ENCODE results near the gene NSRP1.

- TF ChIP-seq YY1 (tag by site-specific recombination; IDR thresholded peaks at IDR 0.05), result no peak
- no peak for TF ChIP-seq CTCF (tag by site-specific recombination; IDR thresholded peaks at IDR 0.05)
- TF ChIP-seq ZBTB20 (tag by site-specific recombination; IDR thresholded peaks at IDR 0.05), result no peak
- no peak for TF ChIP-seq ZNF416 (tag by site-specific recombination; IDR thresholded peaks at IDR 0.05)
- TF ChIP-seq PBX3 (CRISPR knock-in tag; IDR thresholded peaks at IDR 0.05), result no peak
- no peak for TF ChIP-seq ZBTB21 (tag by site-specific recombination; IDR thresholded peaks at IDR 0.05)
- no peak for TF ChIP-seq ATF2 (tag by site-specific recombination; IDR thresholded peaks at IDR 0.05; ENCODE audit: low read depth)
- no peak for TF ChIP-seq REST (tag by site-specific recombination; IDR thresholded peaks at IDR 0.05)
- no peak for TF ChIP-seq PRDM1 (tag by site-specific recombination; IDR thresholded peaks at IDR 0.05)
- no peak for TF ChIP-seq INSM2 (tag by site-specific recombination; IDR thresholded peaks at IDR 0.05)
- no peak for TF ChIP-seq ZNF175 (tag by site-specific recombination; IDR thresholded peaks at IDR 0.05)
Measured at GRCh38 chr17:30203471-30203981, 86.9 kb downstream of the NSRP1 start.
